BJ (cell line): Measurements from ENCODE around the gene CTIF. TPM values are rescaled to one million over a fixed set of nuclear protein-coding genes. Genes with fewer than 3 reads are reported as not detected.

Source experiments
- CTCF ChIA-PET: fragments of 350-600 bp; formaldehyde crosslinking; extraction: SDS; loops from one replicate; lab custom pipeline; 2021; ENCODE audit warnings: antibody characterized with exemption, inconsistent platforms; lab: Yijun Ruan, JAX
- POLR2A ChIA-PET: fragments of 300-600 bp; sonication (Branson Sonifier 250); formaldehyde crosslinking; extraction: SDS; loops from one replicate; lab custom pipeline; 2021; ENCODE audit warnings: antibody characterized with exemption; lab: Charles Lee
- DNase-seq: peaks from one replicate; pipeline ENCODE4 v3.0.0-alpha.2; 2011; ENCODE audit warnings: low read depth
- H3K27me3 ChIP-seq: 2 replicates; pipeline ENCODE4 v1.6.0; 2011; ENCODE audit warnings: low read length; ENCODE audit not compliant: control insufficient read depth, insufficient read depth
- H3K36me3 ChIP-seq: 2 replicates; pipeline ENCODE4 v1.5.1; 2011; ENCODE audit warnings: low read length; ENCODE audit not compliant: control insufficient read depth, insufficient read depth
- H3K4me3 ChIP-seq: 2 replicates; pipeline ENCODE4 v1.5.1; 2011; ENCODE audit warnings: low read depth, mild to moderate bottlenecking, control low read depth, low read length
- polyA plus RNA-seq: library from polyadenylated mRNA; depleted of rRNA; stranded (reverse); fragments of >200 nt; gene quantifications from 2 replicates; pipeline ENCODE4 v1.2.3, GENCODE V29; 2011
- TF ChIP-seq, protein P1 (sequence below): IDR thresholded peaks from 2 replicates; pipeline ENCODE4 v1.5.1; 2011; ENCODE audit warnings: low read depth, mild to moderate bottlenecking, control low read depth, inconsistent platforms, low read length, moderate library complexity; ENCODE audit not compliant: insufficient read depth

The CTIF gene
- polyA plus RNA-seq, 1 experiment, result 105 TPM

DNA sequence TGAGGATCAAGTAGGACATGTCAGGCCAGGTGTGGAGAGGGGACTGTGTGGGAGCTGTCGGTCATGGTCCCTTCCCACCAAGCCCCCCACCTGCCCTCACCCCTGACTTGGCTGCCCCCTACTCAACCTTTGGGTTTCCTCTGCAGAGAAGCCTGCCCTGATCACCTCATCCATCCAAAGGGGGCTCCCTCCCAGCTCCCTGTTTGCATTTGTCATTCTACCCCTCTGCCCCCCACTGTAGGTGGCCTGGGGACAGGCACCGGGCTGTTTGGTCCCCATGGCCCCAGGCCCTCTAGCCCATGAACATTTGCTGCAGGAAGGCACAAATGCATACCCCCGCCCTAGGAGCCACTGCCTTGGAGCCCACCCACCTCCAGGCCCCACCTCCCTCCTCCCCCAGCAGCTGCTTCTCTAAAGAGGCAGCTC is 296.9 kb downstream of the CTIF start:
- no peaks in the 10 kb centered on the region for H3K27me3 ChIP-seq
- ChIA-PET POLR2A (no interaction called here), CTCF (interaction anchor here (1.4 kb wide), 1 partner anchor 58 kb away, joined by 4 read pairs; no protein-coding TSS in a partner anchor)
- DNase-seq, result no peak
- H3K36me3 ChIP-seq, result peaks cover 13% of the 10 kb centered on the region; the same call in 1 of the 2 replicates
- TF ChIP-seq, protein P1, sequence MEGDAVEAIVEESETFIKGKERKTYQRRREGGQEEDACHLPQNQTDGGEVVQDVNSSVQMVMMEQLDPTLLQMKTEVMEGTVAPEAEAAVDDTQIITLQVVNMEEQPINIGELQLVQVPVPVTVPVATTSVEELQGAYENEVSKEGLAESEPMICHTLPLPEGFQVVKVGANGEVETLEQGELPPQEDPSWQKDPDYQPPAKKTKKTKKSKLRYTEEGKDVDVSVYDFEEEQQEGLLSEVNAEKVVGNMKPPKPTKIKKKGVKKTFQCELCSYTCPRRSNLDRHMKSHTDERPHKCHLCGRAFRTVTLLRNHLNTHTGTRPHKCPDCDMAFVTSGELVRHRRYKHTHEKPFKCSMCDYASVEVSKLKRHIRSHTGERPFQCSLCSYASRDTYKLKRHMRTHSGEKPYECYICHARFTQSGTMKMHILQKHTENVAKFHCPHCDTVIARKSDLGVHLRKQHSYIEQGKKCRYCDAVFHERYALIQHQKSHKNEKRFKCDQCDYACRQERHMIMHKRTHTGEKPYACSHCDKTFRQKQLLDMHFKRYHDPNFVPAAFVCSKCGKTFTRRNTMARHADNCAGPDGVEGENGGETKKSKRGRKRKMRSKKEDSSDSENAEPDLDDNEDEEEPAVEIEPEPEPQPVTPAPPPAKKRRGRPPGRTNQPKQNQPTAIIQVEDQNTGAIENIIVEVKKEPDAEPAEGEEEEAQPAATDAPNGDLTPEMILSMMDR, result no peak
- H3K4me3 ChIP-seq, result no peak overlapping the region

DNA sequence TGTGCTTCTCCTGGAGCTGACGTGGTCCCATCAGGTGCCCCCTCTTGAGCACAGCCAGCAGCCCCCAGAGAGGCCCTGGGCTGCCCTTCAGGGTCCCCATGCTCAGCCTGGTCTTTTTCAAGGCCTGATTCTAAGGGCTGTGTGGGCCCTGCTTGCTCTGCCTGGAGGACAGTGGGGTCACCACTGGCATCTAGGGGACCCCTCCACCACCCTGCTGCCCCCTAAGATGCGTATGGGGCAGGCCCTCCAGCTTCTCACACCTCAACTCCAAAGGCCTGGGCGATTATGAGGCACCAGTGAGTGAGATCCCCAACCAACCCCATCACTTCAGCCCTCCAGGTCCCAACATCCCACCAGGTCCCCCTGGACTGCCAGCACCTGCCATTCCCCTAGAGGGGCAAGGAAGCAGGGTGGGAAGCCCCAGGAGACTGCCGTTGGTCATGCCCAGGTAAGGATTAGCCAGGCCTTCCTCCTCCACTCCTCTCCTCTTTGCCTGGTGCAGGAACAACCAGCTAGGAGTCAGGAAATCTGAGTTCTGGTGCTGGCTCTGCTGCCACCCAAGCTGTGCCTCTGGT is 297.5 kb downstream of the CTIF start:
- DNase-seq, result no peak
- Histone ChIP-seq H3K27me3 (no peaks in the 10 kb centered on the region), H3K4me3 (no peak overlapping the region), H3K36me3 (peaks cover 10% of the 10 kb centered on the region; the same call in 1 of the 2 replicates)
- TF ChIP-seq, protein P1, result no peak
- ChIA-PET POLR2A (no interaction called here), CTCF (no interaction called here)

DNA sequence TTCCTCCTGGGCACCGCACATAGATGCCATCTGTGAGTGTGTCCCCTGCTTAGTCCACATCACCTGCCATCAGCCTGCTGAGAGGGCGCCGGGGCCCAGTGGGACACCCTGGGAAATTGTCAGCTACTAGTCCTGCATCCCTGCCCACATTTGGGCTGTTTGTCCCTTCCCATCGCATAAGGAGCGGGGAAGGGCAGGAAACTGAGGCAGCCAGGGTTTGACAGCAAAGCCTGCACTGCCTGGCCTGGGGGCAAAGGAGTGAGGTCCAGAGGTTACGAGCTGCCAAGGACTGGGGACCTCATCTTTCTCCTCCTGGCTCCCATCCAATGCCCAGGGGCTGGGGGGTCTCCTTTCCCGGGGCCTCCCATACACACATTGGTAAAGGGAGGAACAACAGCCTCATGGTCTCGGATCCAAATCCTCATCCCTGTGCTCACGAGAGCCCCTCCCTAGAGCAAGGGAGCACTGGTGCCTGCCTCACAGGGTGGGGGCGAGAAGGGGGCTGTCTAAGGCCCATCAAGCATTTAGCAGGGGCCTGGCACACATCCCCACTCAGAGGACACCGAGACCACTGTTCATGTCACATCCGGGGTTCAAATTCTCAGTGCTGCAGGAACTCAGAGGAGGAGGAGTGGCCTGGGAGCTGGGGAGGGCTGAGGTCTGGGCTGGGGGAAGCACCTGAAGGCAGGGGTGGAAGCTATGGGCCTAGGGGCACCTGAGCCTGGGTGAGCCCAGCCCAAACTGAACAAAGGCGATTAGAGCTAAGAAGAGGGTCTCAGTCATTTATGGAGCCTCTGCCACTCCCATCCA is 298.2 kb downstream of the CTIF start:
- ChIA-PET POLR2A (no interaction called here), CTCF (no interaction called here)
- DNase-seq, result no peak
- no peak overlapping the region for H3K4me3 ChIP-seq
- TF ChIP-seq, protein P1, result no peak
- peaks cover 10% of the 10 kb centered on the region; the same call in 1 of the 2 replicates for H3K36me3 ChIP-seq
- H3K27me3 ChIP-seq, result no peaks in the 10 kb centered on the region

DNA sequence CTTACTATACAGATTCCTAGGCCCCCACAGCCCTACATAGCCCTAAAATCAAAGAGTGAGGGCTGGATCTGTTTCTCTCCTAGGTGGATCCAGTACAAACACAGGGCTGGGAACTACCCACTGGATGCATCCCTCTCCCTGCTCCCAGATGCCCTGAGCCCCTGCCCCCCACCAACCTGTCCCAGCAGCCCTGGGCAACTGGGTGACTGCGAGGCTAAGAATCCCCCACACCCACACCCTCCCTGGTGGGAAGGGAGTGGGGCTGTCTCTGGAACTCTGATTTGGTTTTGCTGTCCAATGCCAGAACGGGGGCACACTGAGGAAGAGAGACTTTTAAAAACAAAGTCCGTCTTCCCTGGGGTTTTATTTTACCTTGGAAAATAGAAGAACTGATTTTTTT is 298.8 kb downstream of the CTIF start:
- no peak for DNase-seq
- TF ChIP-seq, protein P1, result no peak
- Histone ChIP-seq H3K36me3 (peaks cover 9% of the 10 kb centered on the region; the same call in 1 of the 2 replicates), H3K27me3 (no peaks in the 10 kb centered on the region), H3K4me3 (no peak overlapping the region)
- ChIA-PET CTCF (interaction anchor here (1.2 kb wide), 1 partner anchor 22 kb away, joined by 3 read pairs; no protein-coding TSS in a partner anchor), POLR2A (no interaction called here)

DNA sequence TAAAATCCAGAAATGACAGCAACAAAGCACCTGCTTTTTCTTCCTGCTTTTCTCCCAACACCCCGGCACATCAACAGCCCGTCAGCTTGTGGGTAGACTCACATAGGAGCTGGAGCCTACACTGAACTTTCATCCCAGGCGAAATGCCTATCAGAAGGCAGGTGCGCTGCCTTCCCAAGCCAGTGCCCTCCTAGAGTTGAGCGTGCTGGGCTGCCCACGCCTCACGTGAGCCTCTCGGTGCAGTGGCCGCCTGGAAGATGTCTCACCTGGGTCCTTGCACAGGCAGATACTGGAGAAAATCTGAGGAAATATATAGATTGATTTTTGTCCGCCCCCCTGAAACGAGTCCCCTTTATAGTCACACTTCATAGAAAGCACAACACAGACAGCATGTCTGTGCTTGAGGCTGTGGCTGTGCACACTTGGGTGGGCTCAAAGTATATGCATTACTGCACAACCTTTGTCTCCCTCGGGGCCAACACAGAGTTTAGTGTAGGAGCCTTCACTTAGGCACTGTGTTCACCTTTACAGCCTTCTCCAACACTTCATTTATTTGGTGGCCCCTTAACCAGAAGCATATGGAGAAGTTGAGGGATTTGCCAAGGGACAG is 299.4 kb downstream of the CTIF start:
- Histone ChIP-seq H3K4me3 (no peak overlapping the region), H3K27me3 (no peaks in the 10 kb centered on the region), H3K36me3 (peaks cover 11% of the 10 kb centered on the region; the same call in 1 of the 2 replicates)
- ChIA-PET CTCF (interaction anchor here (1.2 kb wide), 1 partner anchor 21 kb away, joined by 3 read pairs; no protein-coding TSS in a partner anchor), POLR2A (interaction anchor here (0.6 kb wide), 1 partner anchor 118 kb away, joined by 3 read pairs; no protein-coding TSS in a partner anchor)
- TF ChIP-seq, protein P1, result no peak
- DNase-seq, result no peak
